Left ventricle myocardium inferior (tissue), 1 donor: ENCODE measurements around the gene LSMEM2. TPM values are rescaled to one million over a fixed set of nuclear protein-coding genes. Genes with fewer than 3 reads are reported as not detected.

Source experiments
- DNase-seq: peaks from one replicate; pipeline ENCODE4 v3.0.0-alpha.2; 2020
- H3K27ac ChIP-seq: fragments of 200-600 bp; replicated peaks from 2 replicates; pipeline ENCODE4 v1.8.0; 2021
- H3K27me3 ChIP-seq: fragments of 200-600 bp; 2 replicates; pipeline ENCODE4 v1.8.0; 2021; ENCODE audit warnings: low read depth
- H3K36me3 ChIP-seq: fragments of 200-600 bp; 2 replicates; pipeline ENCODE4 v1.8.0; 2021
- H3K4me1 ChIP-seq: fragments of 200-600 bp; 2 replicates; pipeline ENCODE4 v1.8.0; 2021
- H3K4me3 ChIP-seq: fragments of 200-600 bp; 2 replicates; pipeline ENCODE4 v1.8.0; 2021; ENCODE audit warnings: mild to moderate bottlenecking, moderate library complexity
- H3K9me3 ChIP-seq: fragments of 200-600 bp; replicated peaks from 2 replicates; pipeline ENCODE4 v1.8.0; 2021
- CTCF ChIP-seq: fragments of 200-600 bp; IDR thresholded peaks from 2 replicates; pipeline ENCODE4 v1.8.0; 2021; ENCODE audit warnings: antibody characterized with exemption, mild to moderate bottlenecking, borderline replicate concordance
- intact Hi-C: fragments of 100-400 bp; cut with micrococcal nuclease; formaldehyde crosslinking; loops from one replicate; pipeline ENCODE4 v1.11.0; 2022
- total RNA-seq: library from RNA; stranded (reverse); fragmentation: NEBNext Ultra II Directional; extraction: Animal tissue kit (Norgen Biotek cat#: 25700); gene quantifications from one replicate; pipeline ENCODE4 v1.2.1, GENCODE V29; 2021
- donor health status: DM: no; HTN: yes; CAD: no; lungs with severe emphysema.

LSMEM2 gene
- total RNA-seq, 1 donor from 2014 or later: 27.7 TPM

GRCh38 chr3:50286322-50287227, 7.7 kb downstream of the LSMEM2 start:
- peak overlapping the region; percentile 9 for H3K4me3 ChIP-seq
- intact Hi-C loops: no loop called here
- DNase-seq: peak; percentile 9
- peak overlapping the region; percentile 86 for H3K27ac ChIP-seq
- H3K36me3 ChIP-seq: peaks cover 29% of the 10 kb centered on the region
- H3K27me3 ChIP-seq: no peaks in the 10 kb centered on the region
- no peaks in the 10 kb centered on the region for H3K9me3 ChIP-seq
- H3K4me1 ChIP-seq: peaks cover 47% of the 10 kb centered on the region
- TF ChIP-seq CTCF: no peak

- Histone ChIP-seq H3K27ac (peak overlapping the region; percentile 86), H3K4me1 (peaks cover 53% of the 10 kb centered on the region), H3K27me3 (no peaks in the 10 kb centered on the region)
These were observed 8.4 kb downstream of the LSMEM2 start for GRCh38 chr3:50287262-50287661.

GRCh38 chr3:50288387-50289007, 9.6 kb downstream of the LSMEM2 start:
- Histone ChIP-seq H3K9me3 (no peaks in the 10 kb centered on the region), H3K4me3 (no peak overlapping the region), H3K27ac (peak overlapping the region; percentile 86), H3K36me3 (peaks cover 29% of the 10 kb centered on the region), H3K4me1 (peaks cover 63% of the 10 kb centered on the region), H3K27me3 (no peaks in the 10 kb centered on the region)
- no peak for TF ChIP-seq CTCF
- intact Hi-C loops: no loop called here
- DNase-seq: peak; percentile 16

More at GRCh38 chr3:50287262-50287661, 8.4 kb downstream of the LSMEM2 start:
- TF ChIP-seq CTCF: no peak
- Histone ChIP-seq H3K36me3 (peaks cover 29% of the 10 kb centered on the region), H3K4me3 (peak overlapping the region; percentile 9), H3K9me3 (no peaks in the 10 kb centered on the region)
- intact Hi-C loops: no loop called here
- DNase-seq: peak; percentile 63

GRCh38 chr3:50289130-50289529, 10.2 kb downstream of the LSMEM2 start:
- no peak for TF ChIP-seq CTCF
- peak overlapping the region; percentile 86 for H3K27ac ChIP-seq
- intact Hi-C loops: no loop called here
- H3K4me3 ChIP-seq: no peak overlapping the region
- H3K27me3 ChIP-seq: no peaks in the 10 kb centered on the region
- peaks cover 66% of the 10 kb centered on the region for H3K4me1 ChIP-seq
- H3K36me3 ChIP-seq: peaks cover 29% of the 10 kb centered on the region
- no peak for DNase-seq
- no peaks in the 10 kb centered on the region for H3K9me3 ChIP-seq

- intact Hi-C loops: no loop called here
- Histone ChIP-seq H3K4me1 (peaks cover 62% of the 10 kb centered on the region), H3K27ac (peak overlapping the region; percentile 93), H3K27me3 (no peaks in the 10 kb centered on the region), H3K4me3 (no peak overlapping the region), H3K36me3 (peaks cover 29% of the 10 kb centered on the region), H3K9me3 (no peaks in the 10 kb centered on the region)
- TF ChIP-seq CTCF: no peak
- DNase-seq: peak; percentile 14
These were observed 11.3 kb downstream of the LSMEM2 start for GRCh38 chr3:50290161-50290641.
